Fibroblast of pulmonary artery (primary cell): Measurements from ENCODE around the gene KLK6.

Experiments
- DNase-seq: peaks from one replicate; pipeline ENCODE4 v3.0.0-alpha.2; 2010; ENCODE audit warnings: low read depth
- H3K4me3 ChIP-seq: replicated peaks from 2 replicates; pipeline ENCODE4 v1.5.1; 2011; ENCODE audit warnings: low read depth, mild to moderate bottlenecking, control low read depth, low read length, moderate library complexity
- TF ChIP-seq, protein P1 (sequence below): IDR thresholded peaks from 2 replicates; pipeline ENCODE4 v1.5.1; 2011; ENCODE audit warnings: mild to moderate bottlenecking, control low read depth, low read length, inconsistent platforms; ENCODE audit errors: missing control alignments

The KLK6 gene

DNA sequence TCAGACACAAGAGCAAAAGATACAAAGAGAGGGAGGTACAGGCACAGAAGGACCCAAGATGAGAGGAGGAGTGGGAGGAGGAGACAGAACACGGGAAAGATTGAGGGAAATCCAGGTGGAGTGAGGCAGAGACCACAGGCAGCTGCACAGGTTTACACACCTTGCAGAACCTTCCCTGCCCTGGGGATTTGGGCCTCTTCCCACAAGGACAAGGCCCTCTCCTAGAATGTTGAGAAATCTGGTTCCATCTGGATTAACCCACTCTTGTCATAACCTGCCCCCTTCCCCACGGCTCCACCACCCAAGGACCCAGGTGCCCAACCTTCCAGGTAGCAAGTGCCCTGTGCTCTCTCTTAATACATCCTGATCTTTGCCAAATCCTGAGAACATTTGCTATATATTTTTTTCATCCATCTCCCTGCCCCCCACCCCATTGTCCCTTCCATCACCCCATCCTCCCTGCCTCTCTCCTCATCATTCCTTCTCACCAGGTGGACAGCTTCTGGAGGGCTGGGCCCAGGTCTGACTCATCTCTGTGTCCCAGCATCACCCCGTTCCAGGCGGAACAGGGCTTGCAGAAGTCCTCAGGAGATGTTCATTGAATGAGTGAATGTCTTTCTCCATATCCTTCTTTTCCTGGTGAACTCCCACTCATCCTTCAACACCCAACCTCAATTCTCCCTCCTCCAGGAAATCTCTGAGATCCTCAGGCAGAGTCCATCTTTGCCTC is 40.8 kb upstream of the KLK6 start:
- DNase-seq, result no peak
- TF ChIP-seq, protein P1, sequence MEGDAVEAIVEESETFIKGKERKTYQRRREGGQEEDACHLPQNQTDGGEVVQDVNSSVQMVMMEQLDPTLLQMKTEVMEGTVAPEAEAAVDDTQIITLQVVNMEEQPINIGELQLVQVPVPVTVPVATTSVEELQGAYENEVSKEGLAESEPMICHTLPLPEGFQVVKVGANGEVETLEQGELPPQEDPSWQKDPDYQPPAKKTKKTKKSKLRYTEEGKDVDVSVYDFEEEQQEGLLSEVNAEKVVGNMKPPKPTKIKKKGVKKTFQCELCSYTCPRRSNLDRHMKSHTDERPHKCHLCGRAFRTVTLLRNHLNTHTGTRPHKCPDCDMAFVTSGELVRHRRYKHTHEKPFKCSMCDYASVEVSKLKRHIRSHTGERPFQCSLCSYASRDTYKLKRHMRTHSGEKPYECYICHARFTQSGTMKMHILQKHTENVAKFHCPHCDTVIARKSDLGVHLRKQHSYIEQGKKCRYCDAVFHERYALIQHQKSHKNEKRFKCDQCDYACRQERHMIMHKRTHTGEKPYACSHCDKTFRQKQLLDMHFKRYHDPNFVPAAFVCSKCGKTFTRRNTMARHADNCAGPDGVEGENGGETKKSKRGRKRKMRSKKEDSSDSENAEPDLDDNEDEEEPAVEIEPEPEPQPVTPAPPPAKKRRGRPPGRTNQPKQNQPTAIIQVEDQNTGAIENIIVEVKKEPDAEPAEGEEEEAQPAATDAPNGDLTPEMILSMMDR, result no peak
- H3K4me3 ChIP-seq, result no peak overlapping the region

DNA sequence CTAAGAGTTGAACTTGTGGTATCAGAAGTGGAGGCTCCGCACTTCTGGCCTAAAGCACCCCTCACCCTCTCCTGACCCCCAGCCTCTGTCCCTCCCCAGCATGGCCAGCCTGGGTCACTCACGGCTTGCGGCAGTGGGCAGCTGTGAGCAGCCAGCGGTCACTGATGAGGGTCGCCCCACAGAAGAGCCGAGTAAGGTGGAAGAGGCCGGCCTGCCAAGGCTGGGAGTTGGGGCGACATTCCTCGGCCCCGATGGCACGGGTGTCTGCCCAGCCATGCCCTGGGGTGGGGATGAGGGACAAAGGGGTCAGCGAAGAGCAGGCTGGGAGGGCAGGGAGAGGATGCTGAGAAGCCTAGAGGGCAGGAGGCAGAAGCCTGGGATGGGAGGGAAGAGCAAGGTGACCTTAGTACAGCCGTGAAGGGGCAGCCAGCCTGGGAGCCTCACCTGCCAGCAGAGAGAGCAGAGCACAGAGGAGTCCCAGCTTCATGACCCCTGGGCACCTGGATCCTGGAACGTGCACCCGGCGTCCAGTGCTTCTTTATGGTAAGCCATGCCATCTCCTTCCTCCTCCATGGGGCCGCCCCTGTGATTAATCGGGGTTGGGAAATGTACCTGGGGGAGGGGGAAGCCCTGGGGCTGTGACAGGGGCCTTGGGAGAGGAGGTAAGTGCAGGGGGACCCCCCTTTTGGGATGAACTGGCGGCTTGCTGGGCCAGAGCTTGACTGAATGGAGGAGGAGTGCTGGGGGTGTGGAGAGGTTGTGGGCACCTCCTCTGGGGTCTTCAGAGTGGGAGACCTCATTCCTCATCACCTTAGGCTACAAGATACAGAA is 39.9 kb upstream of the KLK6 start:
- DNase-seq, result no peak
- TF ChIP-seq, protein P1, result no peak
- H3K4me3 ChIP-seq, result no peak overlapping the region

DNA sequence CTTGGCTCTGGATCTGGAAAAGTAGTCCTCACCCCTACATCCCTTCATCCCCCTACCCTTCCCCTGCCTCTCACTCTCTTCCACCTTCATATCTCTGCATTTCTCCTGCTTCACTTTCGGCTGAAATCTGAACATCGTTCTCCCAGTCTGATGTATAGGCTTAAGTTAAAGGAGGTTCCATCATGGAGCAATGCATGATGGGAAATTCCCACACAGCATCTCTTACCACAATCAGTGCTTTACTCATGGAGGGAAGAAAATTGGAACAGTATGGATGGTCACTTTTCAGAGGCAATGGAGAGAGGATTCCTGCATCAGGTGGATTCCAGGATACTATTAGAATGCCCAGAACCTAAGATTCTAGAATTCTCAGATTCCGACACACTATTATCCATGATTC is 38.1 kb upstream of the KLK6 start:
- DNase-seq, result no peak
- TF ChIP-seq, protein P1, result no peak
- no peak overlapping the region for H3K4me3 ChIP-seq

DNA sequence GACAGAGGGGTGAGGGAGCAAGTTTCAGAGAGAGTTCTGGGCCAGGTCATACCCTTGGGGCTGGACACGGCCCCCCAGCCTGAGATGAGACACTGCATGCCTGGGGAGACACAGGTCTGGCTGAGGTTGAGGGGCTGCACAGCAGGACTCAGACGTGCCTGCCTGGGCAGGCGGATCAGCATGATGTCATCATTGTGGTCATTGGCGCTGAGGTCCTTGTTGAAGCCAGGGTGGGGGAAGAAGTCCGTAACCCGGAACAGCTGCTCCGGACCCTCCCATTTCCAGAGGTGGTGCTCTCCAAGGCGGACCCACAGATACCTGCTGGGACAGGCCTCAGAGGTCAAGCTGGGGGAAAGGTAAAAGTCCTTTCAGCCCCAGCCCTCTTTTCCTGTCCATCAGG is 37.0 kb upstream of the KLK6 start:
- TF ChIP-seq, protein P1, result no peak
- no peak for DNase-seq
- H3K4me3 ChIP-seq, result no peak overlapping the region

DNA sequence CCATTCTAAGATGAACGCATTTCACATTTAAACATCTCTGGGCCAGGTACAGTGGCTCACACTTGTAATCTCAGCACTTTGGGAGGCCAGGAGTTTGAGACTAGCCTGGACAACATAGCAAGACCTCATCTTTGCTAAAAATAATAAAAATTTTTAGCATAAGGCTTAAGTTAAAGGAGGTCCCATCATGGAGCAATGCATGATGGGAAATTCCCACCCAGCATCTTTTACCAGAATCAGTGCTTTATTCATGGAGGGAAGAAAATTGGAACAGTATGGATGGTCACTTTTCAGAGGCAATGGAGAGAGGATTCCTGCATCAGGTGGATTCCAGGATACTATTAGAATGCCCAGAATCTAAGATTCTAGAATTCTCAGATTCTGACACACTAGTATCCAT is 35.9 kb upstream of the KLK6 start:
- no peak for DNase-seq
- no peak overlapping the region for H3K4me3 ChIP-seq
- TF ChIP-seq, protein P1, result no peak

DNA sequence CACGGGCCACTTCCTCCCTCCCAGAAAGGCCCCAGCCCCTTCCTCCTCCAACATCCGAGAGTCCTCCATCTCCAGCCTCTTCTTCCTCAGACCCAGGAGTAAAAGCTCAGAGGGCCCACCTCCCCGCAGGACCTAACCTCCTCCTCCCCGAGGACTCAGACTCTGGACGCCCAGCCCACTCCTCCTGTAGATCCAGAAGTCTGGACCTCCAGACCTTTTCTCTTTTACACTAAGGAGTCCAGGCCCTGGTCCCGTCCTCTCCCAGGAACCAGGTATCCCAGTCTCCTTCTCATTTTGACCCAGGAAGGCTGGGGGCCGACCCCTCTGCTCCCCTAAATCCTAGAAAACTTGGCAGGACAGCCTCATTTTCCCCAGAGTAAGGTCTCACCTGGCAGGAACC is 33.9 kb upstream of the KLK6 start:
- no peak for DNase-seq
- TF ChIP-seq, protein P1, result no peak
- no peak overlapping the region for H3K4me3 ChIP-seq
